ENCODE measurements around the gene OR10H1.
"Not testable (repeated sequence)": the region's sequence is repeated elsewhere in the genome, so short reads cannot be mapped to it uniquely, and the experiment has no call there.

The OR10H1 gene

GRCh38 chr19:15815306-15815705, at the start of gene OR10H1:
Gene OR10H1 (minus strand): TSS chr19:15815664. CDS start chr19:15808037, 7,627 bp downstream.
- DNase-seq = no peak

GRCh38 chr19:15864824-15865223, 49.4 kb upstream of the OR10H1 start:
- DNase-seq = no peak

GRCh38 chr19:15863272-15863671, 47.8 kb upstream of the OR10H1 start:
- no peak for DNase-seq

GRCh38 chr19:15862444-15862843, 47.0 kb upstream of the OR10H1 start:
- DNase-seq = no peak

GRCh38 chr19:15860522-15860921, 45.1 kb upstream of the OR10H1 start:
- DNase-seq = no peak

GRCh38 chr19:15859187-15859586, 43.7 kb upstream of the OR10H1 start:
- no peak for DNase-seq

GRCh38 chr19:15850385-15850784, 34.9 kb upstream of the OR10H1 start:
- no peak for DNase-seq

- DNase-seq = no peak
Observed at GRCh38 chr19:15846923-15847322, 31.5 kb upstream of the OR10H1 start.

GRCh38 chr19:15843894-15844222, 28.4 kb upstream of the OR10H1 start:
- DNase-seq = not testable (repeated sequence)

- no peak for DNase-seq
Observed at GRCh38 chr19:15843203-15843893, 27.9 kb upstream of the OR10H1 start.

GRCh38 chr19:15841875-15842569, 26.6 kb upstream of the OR10H1 start:
- DNase-seq = no peak

GRCh38 chr19:15840833-15841232, 25.4 kb upstream of the OR10H1 start:
- no peak for DNase-seq

GRCh38 chr19:15839888-15840287, 24.4 kb upstream of the OR10H1 start:
- DNase-seq = not testable (repeated sequence)

GRCh38 chr19:15838351-15838750, 22.9 kb upstream of the OR10H1 start:
- no peak for DNase-seq

GRCh38 chr19:15837221-15837731, 21.8 kb upstream of the OR10H1 start:
- no peak for DNase-seq

GRCh38 chr19:15836330-15837220, 21.1 kb upstream of the OR10H1 start:
- peak; percentile 88 for DNase-seq

- not testable (repeated sequence) for DNase-seq
Observed at GRCh38 chr19:15835565-15836329, 20.3 kb upstream of the OR10H1 start.

GRCh38 chr19:15834232-15834631, 18.8 kb upstream of the OR10H1 start:
- not testable (repeated sequence) for DNase-seq

- DNase-seq = no peak
Observed at GRCh38 chr19:15831626-15832025, 16.2 kb upstream of the OR10H1 start.

GRCh38 chr19:15829786-15830185, 14.3 kb upstream of the OR10H1 start:
- no peak for DNase-seq

GRCh38 chr19:15829306-15829698, 13.8 kb upstream of the OR10H1 start:
- DNase-seq = no peak

- not testable (repeated sequence) for DNase-seq
Observed at GRCh38 chr19:15828611-15829305, 13.3 kb upstream of the OR10H1 start.

Measured in NCI-H1105 (cell line).